ENCODE measurements around the gene PCSK5. TPM values are rescaled to one million over a fixed set of nuclear protein-coding genes. Genes with fewer than 3 reads are reported as not detected.

PCSK5 gene
- total and polyA plus RNA-seq, 4 donors, result 5.1 to 47.5 (median 22.0) TPM

GRCh38 chr9:76289703-76290102 is 399.2 kb downstream of the PCSK5 start:
- intact Hi-C loops (cut with DNase I), result no loop called here

GRCh38 chr9:76290555-76290954 is 400.1 kb downstream of the PCSK5 start:
- Histone ChIP-seq H3K4me1 (ENCODE audit: control insufficient read depth in 1 of 2, insufficient read depth in 2 of 2, low read length in 2 of 2) (no peaks in the 10 kb centered on the region), H3K27ac (ENCODE audit: low read depth in 1 of 2, low read length in 2 of 2) (no peak overlapping the region), H3K9me3 (ENCODE audit: control insufficient read depth, low read length) (no peaks in the 10 kb centered on the region), H3K27me3 (ENCODE audit: control insufficient read depth in 1 of 2, insufficient read depth in 2 of 2, low read length in 1 of 2) (no peaks in the 10 kb centered on the region), H3K4me3 (ENCODE audit: low read length in 2 of 2) (no peak overlapping the region), H3K36me3 (ENCODE audit: control insufficient read depth in 1 of 2, insufficient read depth in 2 of 2, low read length in 1 of 2) (no peaks in the 10 kb centered on the region)
- ATAC-seq (ENCODE audit: low FRiP score) (no peak), DNase-seq (no peak)
- 92 to 95% methylated on average over 2 of the region's 2 CpGs for WGBS, 2 donors
- intact Hi-C loops (cut with DNase I), result no loop called here

More at GRCh38 chr9:76289703-76290102, 399.2 kb downstream of the PCSK5 start:
- Histone ChIP-seq H3K4me3 (ENCODE audit: low read length in 2 of 2) (no peak overlapping the region), H3K27ac (ENCODE audit: low read depth in 1 of 2, low read length in 2 of 2) (no peak overlapping the region), H3K36me3 (ENCODE audit: control insufficient read depth in 1 of 2, insufficient read depth in 2 of 2, low read length in 1 of 2) (no peaks in the 10 kb centered on the region), H3K9me3 (ENCODE audit: control insufficient read depth, low read length) (no peaks in the 10 kb centered on the region), H3K4me1 (ENCODE audit: control insufficient read depth in 1 of 2, insufficient read depth in 2 of 2, low read length in 2 of 2) (no peaks in the 10 kb centered on the region), H3K27me3 (ENCODE audit: control insufficient read depth in 1 of 2, insufficient read depth in 2 of 2, low read length in 1 of 2) (no peaks in the 10 kb centered on the region)
- no peak for ATAC-seq (ENCODE audit: low FRiP score)
- no peak for DNase-seq

- Histone ChIP-seq H3K27me3 (ENCODE audit: control insufficient read depth in 1 of 2, insufficient read depth in 2 of 2, low read length in 1 of 2) (no peaks in the 10 kb centered on the region), H3K27ac (ENCODE audit: low read depth in 1 of 2, low read length in 2 of 2) (no peak overlapping the region), H3K9me3 (ENCODE audit: control insufficient read depth, low read length) (no peaks in the 10 kb centered on the region), H3K4me1 (ENCODE audit: control insufficient read depth in 1 of 2, insufficient read depth in 2 of 2, low read length in 2 of 2) (no peaks in the 10 kb centered on the region), H3K36me3 (ENCODE audit: control insufficient read depth in 1 of 2, insufficient read depth in 2 of 2, low read length in 1 of 2) (no peaks in the 10 kb centered on the region), H3K4me3 (ENCODE audit: low read length in 2 of 2) (no peak overlapping the region)
- intact Hi-C loops (cut with DNase I), result no loop called here
- DNase-seq (no peak), ATAC-seq (ENCODE audit: low FRiP score) (no peak)
- 65 to 72% methylated on average over 7 of the region's 7 CpGs for WGBS, 2 donors
Observed at GRCh38 chr9:76292246-76292645, 401.8 kb downstream of the PCSK5 start.

GRCh38 chr9:76292658-76293057 is 402.2 kb downstream of the PCSK5 start:
- WGBS, 2 donors, result 77 to 80% methylated on average over 5 of the region's 5 CpGs
- intact Hi-C loops (cut with DNase I), result no loop called here
- no peak for DNase-seq
- Histone ChIP-seq H3K27ac (ENCODE audit: low read depth in 1 of 2, low read length in 2 of 2) (no peak overlapping the region), H3K36me3 (ENCODE audit: control insufficient read depth in 1 of 2, insufficient read depth in 2 of 2, low read length in 1 of 2) (no peaks in the 10 kb centered on the region), H3K4me3 (ENCODE audit: low read length in 2 of 2) (no peak overlapping the region), H3K4me1 (ENCODE audit: control insufficient read depth in 1 of 2, insufficient read depth in 2 of 2, low read length in 2 of 2) (no peaks in the 10 kb centered on the region), H3K9me3 (ENCODE audit: control insufficient read depth, low read length) (no peaks in the 10 kb centered on the region), H3K27me3 (ENCODE audit: control insufficient read depth in 1 of 2, insufficient read depth in 2 of 2, low read length in 1 of 2) (no peaks in the 10 kb centered on the region)
- no peak for ATAC-seq (ENCODE audit: low FRiP score)

- no peak for ATAC-seq (ENCODE audit: low FRiP score)
- intact Hi-C loops (cut with DNase I), result no loop called here
- WGBS, 2 donors, result 41 to 45% methylated on average over 5 of the region's 5 CpGs
Observed at GRCh38 chr9:76294301-76294700, 403.8 kb downstream of the PCSK5 start.

GRCh38 chr9:76296561-76297310 is 406.3 kb downstream of the PCSK5 start:
- H3K4me1 ChIP-seq (ENCODE audit: control insufficient read depth in 1 of 2, insufficient read depth in 2 of 2, low read length in 2 of 2), result no peaks in the 10 kb centered on the region
- intact Hi-C loops (cut with DNase I), result loop anchor here in 1 of 2 donors (5.0 kb wide), 1 partner anchor 404 kb away; the partner anchor contains the start of gene PCSK5
- DNase-seq (no peak), ATAC-seq (ENCODE audit: low FRiP score) (no peak)
- no peak overlapping the region for H3K4me3 ChIP-seq (ENCODE audit: low read length in 2 of 2)
- WGBS, 2 donors, result 92% methylated on average over 11 of the region's 11 CpGs
- H3K36me3 ChIP-seq (ENCODE audit: control insufficient read depth in 1 of 2, insufficient read depth in 2 of 2, low read length in 1 of 2), result no peaks in the 10 kb centered on the region
- no peaks in the 10 kb centered on the region for H3K9me3 ChIP-seq (ENCODE audit: control insufficient read depth, low read length)
- no peak overlapping the region for H3K27ac ChIP-seq (ENCODE audit: low read depth in 1 of 2, low read length in 2 of 2)
- no peaks in the 10 kb centered on the region for H3K27me3 ChIP-seq (ENCODE audit: control insufficient read depth in 1 of 2, insufficient read depth in 2 of 2, low read length in 1 of 2)

More at GRCh38 chr9:76294301-76294700, 403.8 kb downstream of the PCSK5 start:
- Histone ChIP-seq H3K27me3 (ENCODE audit: control insufficient read depth in 1 of 2, insufficient read depth in 2 of 2, low read length in 1 of 2) (no peaks in the 10 kb centered on the region), H3K27ac (ENCODE audit: low read depth in 1 of 2, low read length in 2 of 2) (no peak overlapping the region), H3K36me3 (ENCODE audit: control insufficient read depth in 1 of 2, insufficient read depth in 2 of 2, low read length in 1 of 2) (no peaks in the 10 kb centered on the region), H3K4me1 (ENCODE audit: control insufficient read depth in 1 of 2, insufficient read depth in 2 of 2, low read length in 2 of 2) (no peaks in the 10 kb centered on the region), H3K4me3 (ENCODE audit: low read length in 2 of 2) (no peak overlapping the region), H3K9me3 (ENCODE audit: control insufficient read depth, low read length) (no peaks in the 10 kb centered on the region)
- no peak for DNase-seq

- peak; percentile 77 for ATAC-seq (ENCODE audit: low FRiP score)
- Histone ChIP-seq H3K4me1 (ENCODE audit: control insufficient read depth in 1 of 2, insufficient read depth in 2 of 2, low read length in 2 of 2) (no peaks in the 10 kb centered on the region), H3K4me3 (ENCODE audit: low read length in 2 of 2) (no peak overlapping the region), H3K27ac (ENCODE audit: low read depth in 1 of 2, low read length in 2 of 2) (no peak overlapping the region), H3K9me3 (ENCODE audit: control insufficient read depth, low read length) (no peaks in the 10 kb centered on the region), H3K36me3 (ENCODE audit: control insufficient read depth in 1 of 2, insufficient read depth in 2 of 2, low read length in 1 of 2) (no peaks in the 10 kb centered on the region), H3K27me3 (ENCODE audit: control insufficient read depth in 1 of 2, insufficient read depth in 2 of 2, low read length in 1 of 2) (no peaks in the 10 kb centered on the region)
- intact Hi-C loops (cut with DNase I), result loop anchor here in 1 of 2 donors (5.0 kb wide), 1 partner anchor 405 kb away; the partner anchor contains the start of gene PCSK5
- 16 to 18% methylated on average over 14 of the region's 14 CpGs for WGBS, 2 donors
- peak in 1 of 2 donors; percentile 61 for DNase-seq
Observed at GRCh38 chr9:76297721-76298239, 407.3 kb downstream of the PCSK5 start.

- 43 to 54% methylated on average over 3 of the region's 3 CpGs for WGBS, 2 donors
- H3K4me1 ChIP-seq (ENCODE audit: control insufficient read depth in 1 of 2, insufficient read depth in 2 of 2, low read length in 2 of 2), result no peaks in the 10 kb centered on the region
Observed at GRCh38 chr9:76298521-76299144, 408.2 kb downstream of the PCSK5 start.

More at GRCh38 chr9:76298521-76299144, 408.2 kb downstream of the PCSK5 start:
- no peak for ATAC-seq (ENCODE audit: low FRiP score)
- intact Hi-C loops (cut with DNase I), result loop anchor here in 1 of 2 donors (5.0 kb wide), 1 partner anchor 406 kb away; the partner anchor contains the start of gene PCSK5
- Histone ChIP-seq H3K27ac (ENCODE audit: low read depth in 1 of 2, low read length in 2 of 2) (no peak overlapping the region), H3K9me3 (ENCODE audit: control insufficient read depth, low read length) (no peaks in the 10 kb centered on the region), H3K36me3 (ENCODE audit: control insufficient read depth in 1 of 2, insufficient read depth in 2 of 2, low read length in 1 of 2) (no peaks in the 10 kb centered on the region), H3K27me3 (ENCODE audit: control insufficient read depth in 1 of 2, insufficient read depth in 2 of 2, low read length in 1 of 2) (no peaks in the 10 kb centered on the region), H3K4me3 (ENCODE audit: low read length in 2 of 2) (no peak overlapping the region)
- no peak for DNase-seq
